ENCODE results near the gene COMT.

DNA sequence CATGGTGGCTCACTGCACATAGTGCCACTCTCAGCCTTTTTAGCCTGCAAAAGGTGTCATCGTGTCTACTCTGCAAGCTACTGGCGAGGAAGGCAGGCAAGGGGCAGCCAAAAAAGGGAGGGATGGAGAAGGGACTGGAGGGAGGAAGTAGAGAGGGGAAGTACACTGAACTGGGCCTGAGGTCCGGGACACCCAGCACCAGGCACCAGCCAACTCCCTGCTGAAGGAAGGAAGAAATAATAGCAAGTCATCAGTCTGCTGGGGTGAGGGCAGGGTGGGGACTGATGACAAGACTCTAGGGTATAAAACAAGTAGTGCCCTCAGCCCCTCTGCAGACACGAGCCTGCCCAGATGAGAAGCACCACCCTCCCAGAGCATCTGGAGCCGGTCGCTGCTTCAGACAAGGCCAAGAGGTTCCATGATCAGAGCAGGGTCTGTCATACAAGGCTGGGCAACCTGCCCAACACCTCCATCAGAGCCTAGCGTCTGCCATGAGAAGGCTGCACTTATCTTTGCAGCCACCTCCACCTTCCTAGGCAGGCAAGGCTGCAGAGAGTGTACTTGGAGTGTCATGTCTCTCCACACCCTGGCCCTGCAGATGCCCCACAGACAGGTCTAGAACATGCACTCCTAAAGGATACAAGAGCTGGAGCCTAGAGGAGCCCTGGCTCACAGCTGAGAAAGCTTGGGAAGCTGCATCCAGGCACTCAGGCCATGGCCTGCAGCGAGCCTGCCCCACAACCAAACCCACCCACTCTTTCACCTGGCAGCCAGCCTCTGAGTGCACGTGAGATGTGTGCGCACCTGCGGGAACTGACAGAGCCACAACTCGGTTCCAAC, 9.0 kb upstream of the COMT start:
- TF ChIP-seq CTCF (IDR thresholded peaks at IDR 0.05) (no peak), POLR2A (IDR thresholded peaks at IDR 0.05) (no peak)
